NCI-H1048 (cell line): ENCODE data around the gene RPLP2.

ENCODE experiments used
- DNase-seq: peaks from one replicate; lab custom pipeline; 2025; lab: John Stamatoyannopoulos, UW

The RPLP2 gene

DNA sequence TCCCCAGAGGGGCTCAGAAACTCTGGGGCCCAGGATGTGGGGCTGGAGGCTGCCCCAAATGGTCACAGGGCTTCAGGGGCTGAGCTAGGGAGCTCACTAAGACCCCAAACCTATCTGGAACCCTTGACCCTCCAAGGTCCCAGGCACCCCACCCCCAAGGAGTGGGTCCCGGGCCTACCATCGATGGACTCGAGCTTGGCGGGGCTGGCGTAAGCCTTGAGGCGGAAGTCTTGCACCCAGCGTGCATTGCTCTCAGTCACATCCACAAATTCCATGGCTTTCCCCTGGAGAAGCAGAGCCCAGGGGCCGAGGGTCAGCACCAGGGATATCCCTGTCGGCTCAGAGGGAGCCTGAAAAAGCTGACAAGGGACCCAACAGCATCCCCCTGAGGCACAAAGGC lies 35.9 kb upstream of the RPLP2 start:
- DNase-seq = no peak

DNA sequence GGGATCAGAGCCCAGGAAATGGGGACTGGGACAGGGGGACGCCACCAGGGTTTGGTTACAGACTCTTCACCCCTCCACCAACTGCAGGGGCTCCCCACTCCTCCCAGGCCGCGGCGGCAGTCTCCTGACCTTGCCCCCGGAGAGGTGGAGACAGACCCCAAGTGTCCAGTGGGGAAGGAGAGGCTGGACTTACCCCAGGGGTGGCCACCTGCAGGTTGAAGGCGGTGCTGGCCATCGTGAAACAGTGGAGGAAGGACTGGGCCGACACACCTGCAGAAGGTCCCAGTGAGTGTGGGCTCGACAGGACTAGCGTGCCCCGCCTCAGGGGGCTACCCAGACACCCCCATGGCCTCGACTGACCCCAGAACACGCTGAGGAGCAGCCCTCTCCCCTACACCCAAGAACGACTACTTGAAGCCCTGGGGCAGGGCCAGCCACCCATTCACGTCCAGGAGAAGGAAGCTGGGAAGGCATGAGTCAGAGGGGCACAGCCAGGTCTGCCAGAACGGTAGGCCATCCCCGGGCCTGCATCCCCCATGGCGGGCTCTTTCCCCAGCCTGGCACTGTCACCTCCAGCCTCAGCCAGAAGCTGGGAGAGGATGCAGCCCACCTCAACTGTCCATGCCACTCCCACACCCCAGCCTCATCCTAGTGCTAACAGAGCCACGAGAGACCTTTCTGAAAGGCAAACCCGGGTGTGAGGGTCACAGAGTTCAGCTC lies 34.7 kb upstream of the RPLP2 start:
- no peak for DNase-seq

DNA sequence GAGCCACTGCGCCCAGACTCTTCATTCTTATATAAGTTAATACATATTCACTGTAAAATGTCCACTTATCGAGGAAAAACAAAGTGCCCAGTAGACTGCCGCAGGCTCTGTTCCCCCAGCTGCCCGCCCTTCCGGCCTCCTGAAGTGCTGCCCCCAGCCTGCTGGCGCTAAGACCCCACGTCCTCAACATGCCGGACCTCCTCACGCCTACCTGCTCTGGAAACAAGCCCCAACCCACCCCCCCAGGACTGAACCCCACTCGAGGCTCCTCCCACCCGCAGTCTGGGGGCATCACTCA lies 33.6 kb upstream of the RPLP2 start:
- DNase-seq = no peak

DNA sequence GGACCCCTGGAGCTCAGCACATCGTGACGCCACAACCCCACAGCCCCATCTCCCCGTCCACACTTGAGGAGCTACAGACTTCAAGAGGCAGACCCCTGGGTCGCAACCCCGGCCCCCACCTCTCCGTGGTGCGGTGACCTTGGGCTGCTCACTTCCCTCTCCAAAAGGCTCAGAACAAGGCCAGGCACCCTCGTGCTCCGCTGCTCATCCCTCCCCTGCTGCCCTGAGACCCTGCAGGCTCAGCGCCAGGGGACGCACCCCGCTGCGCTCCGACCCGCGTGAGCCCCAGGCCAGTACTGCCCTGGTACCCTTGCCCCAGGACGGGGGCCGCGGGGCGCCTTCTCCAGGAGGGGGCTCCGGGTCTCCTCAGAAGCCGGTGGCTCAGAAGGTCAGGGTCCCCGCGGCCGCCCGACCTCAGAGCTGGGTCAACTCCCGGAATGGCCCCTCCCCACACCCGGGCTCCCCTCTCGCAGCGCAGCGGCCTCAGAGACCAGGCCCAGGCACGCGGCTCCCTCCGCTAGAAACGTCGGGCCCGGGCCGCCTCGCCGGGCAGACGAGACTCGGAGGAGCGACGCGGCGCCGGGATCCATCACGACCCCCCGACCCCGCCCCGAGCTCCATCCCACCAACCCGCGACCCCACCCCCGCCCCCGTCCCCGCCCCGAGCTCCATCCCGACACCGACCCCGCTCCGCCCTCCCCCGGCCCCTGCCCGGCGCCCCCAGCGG lies 33.0 kb upstream of the RPLP2 start:
- no peak for DNase-seq

DNA sequence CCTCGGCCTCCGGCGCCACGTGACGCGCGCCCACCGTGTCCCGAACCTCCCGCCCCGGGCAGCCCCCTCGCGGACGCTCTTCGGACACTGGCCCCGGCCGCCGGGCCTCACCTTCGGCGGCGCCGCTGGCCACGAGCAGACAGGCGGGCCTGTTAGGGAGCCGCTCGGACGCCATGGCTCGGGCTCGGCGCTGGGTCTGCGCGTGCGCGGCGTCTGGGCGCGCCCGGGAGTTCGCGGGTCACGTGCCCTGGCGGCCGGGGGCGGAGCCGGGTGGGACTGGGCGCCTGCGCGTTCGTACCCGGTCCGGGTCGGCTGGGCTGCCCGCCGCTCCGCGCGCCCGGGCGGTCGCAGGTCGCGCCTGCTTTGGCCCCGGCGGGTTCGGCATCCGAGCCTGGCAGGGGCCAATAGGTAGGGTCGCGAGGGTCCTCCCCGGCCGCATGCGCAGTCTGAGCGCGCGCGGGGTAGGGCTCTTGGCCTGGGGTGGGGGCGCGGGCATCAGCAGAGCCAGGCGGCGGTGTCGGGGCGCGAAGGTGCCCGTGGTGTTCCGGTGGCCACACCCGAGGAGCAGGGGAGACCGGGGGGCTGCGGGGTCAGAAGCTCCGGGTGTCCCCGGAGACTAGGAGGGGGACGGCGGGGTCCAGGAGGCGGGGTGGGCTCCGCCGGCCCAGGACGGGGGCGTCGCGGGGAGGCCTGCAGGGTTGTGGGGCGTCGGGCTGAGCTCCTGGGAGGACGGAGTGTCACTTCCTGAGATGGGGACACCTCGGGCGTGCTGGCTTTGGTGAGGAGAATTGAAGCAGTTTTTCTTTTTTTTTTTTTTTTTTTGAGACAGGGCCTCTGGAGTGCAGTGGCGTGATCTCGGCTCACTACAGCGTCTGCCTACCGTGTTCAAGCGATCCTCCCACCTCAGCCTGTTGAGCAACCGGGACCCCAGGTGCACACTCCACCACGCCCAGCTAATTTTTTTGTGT lies 32.2 kb upstream of the RPLP2 start, which contains the start of gene GATD1:
Gene GATD1 (minus strand): TSS at position 200 of the 968 bp plus-strand sequence. CDS start 25 bp downstream, at position 175.
- peak; percentile 81 for DNase-seq

DNA sequence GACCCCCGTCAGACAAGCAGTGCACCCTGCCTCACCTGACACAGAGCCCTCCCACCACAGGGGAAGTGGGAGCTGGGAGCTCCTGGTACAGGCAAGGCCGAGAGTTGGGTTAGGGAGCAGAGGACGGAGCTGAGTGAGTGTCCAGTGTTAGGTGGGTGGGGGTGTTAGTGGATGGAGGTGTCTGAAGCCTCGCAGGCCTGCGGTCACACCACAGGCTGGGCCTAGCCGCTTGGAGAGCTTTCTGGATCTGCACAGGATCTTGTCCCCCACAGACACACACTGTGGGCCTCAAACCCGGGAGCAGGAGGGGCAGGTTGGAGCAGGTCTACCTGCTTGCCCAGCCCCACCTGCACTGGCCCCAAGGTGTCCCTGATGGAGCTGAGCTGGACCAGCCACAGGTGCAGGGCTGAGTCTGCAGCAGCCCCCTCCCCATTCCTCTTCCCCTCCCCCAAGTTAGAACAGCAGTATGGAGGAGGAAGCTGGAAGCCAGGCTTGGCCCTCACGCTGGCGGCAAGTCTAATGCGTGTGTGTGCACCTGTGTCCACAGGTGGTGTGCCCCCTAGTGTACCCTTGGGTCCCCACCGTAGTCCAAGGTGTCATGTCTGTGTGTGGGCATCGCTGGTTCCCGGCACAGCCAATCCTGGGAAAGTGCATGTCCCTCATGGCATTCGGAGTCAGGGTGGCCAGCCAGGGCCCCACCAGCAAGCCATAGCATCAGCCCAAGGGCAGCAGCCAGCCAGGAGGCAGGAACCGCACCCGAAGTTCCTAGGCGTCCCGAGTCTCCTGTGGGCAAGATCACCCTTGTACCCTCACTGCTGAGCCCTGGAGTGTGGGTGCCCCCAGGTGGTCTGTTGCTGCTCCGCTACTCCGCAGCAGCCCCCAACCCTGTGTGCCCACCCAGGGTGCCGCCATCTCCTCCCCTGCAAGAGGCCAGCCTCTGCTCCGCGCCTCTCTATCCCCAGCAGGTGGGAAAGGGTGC lies 30.5 kb upstream of the RPLP2 start:
- no peak for DNase-seq

DNA sequence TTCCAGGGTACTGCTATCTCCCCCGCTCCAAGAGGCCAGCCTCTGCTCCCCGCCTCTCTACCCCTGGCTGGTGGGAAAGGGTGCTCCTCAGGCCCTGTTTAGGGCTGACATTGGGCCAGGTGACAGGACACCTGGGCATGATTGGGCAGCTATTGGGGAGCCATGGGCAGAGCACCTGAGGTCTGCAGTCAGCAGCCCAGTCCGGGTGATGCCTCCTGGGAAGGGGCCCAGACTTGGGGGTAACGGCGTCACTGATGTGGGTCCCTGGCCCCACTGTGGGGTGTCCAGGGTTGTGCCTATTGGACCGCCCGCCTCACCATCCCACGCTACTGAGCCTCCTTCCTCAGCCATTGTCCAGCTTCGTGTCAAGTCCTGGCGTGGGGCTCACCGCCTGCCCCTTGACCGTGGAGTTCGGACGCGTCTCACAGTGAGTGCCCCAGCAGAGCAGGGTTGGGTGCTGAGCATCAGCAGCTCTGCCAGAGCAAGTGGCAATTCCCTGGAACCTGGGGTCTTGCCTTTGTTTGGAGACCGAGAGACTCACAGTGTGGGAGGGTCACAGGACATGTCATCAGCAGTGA lies 29.7 kb upstream of the RPLP2 start:
- DNase-seq = no peak

DNA sequence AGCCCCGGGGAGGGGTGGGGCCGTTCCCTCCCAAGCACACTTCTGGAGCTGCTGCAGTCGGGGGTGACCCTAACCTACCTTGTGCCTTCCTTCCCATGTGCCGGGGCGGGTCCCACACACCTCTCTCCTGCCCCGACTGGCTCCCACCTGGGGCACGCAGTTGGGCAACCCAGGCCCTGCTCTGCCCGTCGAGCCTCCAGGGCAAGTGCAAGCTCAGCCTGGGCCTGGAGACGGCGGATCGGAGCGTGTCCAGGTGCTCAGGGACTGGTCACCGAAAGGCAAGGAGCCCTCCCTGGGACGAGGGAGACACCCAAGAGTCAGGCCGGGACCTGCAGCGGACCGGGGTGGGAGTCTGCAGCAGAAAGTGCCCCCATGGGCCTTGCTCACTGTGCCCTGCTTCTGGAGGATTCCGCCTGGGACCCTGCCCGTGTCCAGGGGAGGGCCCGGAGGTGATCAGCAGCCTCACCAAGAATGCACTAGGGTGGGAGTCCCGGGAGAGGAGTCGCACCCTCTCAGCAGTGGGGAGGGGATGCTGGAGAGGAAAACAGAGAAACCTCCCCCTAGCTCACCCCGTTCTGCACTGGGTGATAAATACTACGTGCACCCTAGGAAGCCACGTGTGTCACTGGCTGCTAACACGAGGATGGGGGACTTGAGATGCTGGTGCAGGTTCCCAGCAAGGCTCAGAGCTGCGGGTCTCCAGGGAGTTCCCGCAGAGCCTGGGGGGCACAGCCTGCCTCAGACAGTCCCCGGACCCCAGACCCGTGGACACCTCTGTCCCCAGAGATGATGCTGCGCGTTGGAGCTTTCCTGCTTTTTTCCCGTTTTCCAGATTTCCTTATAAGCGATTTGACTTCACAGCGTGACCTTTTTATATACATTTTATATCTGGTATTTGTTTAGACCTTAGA lies 27.2 kb upstream of the RPLP2 start:
- no peak for DNase-seq

DNA sequence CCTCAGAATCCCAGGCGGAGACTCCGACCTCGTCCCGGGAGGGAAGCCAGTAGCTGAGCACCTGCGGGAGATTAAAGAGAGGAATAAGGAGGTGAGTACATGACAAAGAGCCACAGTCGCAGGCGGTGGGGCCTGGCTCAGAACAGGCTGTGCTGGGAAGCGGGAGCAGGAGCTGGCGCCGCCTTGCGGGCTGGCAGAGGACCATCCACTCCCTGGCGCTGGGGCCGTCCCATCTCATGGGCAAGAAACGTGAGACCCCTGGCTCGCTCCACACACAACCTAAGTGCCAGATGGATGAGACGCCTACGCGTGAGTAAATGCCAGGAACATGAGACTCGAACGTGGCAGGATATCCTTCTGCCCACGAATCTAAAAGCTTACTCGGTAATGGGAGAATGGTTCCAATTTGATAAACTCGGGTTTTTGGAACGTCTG lies 26.2 kb upstream of the RPLP2 start:
- DNase-seq = peak; percentile 60

DNA sequence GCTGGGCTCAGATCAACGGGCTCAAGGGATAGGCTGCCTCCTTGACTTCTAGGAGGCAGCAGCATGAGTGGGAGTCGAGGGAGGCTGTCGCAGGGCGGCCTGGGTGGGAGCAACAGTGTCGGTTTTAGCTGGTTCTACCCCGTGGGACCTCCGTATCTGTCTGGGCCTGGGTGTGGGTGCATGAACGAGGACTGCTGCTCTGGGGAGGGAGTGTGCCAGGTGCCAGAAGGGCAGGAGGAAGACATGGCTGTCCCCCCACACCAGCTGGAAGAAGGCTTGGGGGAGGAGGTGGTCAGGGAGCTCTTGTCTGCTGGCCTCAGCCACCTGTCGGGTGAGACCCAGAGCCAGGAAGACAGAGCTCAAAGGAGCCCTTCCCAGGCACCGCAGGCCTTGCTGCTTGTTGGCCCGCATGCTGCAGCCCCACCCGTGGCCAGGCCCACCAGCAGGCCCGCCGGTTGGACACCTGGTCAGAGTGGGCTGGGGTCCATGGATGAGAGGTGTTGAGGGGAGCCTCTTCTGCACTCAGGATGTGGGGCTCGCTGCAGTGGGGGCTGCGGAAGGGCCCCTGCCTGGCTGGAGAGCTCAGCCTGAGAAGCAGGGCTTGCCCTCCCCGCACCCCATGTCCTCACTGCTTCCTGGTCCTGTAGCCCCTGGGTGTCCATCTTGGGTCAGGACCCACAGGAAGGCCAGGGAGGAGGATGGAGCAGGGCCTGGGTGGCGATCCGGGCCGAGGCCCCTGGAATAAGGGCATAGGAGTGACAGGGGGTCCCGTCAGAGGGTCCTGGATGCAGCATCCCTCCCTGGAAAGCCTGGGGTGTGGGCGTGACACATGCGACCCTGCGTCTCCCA lies 23.3 kb upstream of the RPLP2 start:
- DNase-seq = no peak

DNA sequence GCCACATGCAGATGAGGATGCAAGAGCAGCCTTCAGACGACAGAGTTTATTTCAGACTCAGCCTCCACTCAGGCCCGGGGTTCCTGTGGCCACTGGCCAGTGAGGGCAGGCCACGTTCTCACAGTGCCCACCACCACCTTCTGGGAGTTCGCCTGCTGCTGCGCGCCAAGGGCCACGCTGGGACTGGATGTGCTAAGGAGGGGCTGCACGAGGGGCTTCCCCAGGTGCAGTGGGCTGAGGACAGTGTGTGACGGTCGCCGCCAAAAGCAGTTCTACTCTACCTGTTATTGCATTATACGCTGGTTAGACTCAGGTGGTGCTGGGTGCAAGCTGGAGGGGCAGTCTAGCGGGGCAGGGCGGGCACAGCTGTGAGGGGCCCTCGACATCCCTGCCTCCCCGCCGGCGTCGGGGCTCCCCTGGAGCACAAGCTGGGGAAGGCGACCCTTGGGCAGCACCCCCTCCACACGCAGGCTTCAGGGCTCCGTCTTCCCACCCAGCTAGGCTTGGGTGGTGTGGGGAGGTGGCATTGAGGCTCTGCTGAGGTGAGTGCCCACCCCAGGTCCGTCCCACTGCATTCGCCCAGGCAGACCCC lies 22.6 kb upstream of the RPLP2 start:
- no peak for DNase-seq

DNA sequence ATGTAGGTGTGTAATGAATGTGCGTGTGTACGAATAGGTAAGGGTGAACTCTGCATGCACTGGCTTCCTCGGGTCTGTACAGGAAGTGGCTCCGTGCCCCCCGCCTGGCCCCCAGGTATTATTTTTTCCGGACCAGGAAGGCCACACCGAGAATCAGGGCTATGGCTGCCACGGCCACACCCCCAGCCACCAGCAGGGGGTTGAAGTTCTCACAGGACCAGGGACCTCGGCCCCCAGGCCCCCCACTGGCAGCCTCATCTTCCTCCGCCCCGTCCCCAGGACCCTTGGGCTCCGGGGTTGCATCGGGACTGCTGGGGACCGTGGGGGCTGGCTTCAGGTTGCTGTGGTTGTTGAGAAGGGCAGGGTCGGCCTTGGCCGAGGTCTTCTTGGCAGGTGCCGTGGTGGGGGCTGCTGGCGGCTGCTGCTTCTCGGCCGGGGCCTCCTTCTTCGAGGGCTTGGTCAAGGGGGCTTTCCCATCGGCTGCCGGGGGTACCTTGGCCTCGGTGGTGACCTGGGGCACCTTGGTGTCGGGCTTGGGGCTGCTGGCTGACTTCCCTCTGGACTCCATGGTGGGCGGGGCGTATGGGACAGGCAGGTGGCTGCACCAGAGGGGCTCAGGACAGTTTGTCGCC lies 21.6 kb upstream of the RPLP2 start:
- DNase-seq = no peak

DNA sequence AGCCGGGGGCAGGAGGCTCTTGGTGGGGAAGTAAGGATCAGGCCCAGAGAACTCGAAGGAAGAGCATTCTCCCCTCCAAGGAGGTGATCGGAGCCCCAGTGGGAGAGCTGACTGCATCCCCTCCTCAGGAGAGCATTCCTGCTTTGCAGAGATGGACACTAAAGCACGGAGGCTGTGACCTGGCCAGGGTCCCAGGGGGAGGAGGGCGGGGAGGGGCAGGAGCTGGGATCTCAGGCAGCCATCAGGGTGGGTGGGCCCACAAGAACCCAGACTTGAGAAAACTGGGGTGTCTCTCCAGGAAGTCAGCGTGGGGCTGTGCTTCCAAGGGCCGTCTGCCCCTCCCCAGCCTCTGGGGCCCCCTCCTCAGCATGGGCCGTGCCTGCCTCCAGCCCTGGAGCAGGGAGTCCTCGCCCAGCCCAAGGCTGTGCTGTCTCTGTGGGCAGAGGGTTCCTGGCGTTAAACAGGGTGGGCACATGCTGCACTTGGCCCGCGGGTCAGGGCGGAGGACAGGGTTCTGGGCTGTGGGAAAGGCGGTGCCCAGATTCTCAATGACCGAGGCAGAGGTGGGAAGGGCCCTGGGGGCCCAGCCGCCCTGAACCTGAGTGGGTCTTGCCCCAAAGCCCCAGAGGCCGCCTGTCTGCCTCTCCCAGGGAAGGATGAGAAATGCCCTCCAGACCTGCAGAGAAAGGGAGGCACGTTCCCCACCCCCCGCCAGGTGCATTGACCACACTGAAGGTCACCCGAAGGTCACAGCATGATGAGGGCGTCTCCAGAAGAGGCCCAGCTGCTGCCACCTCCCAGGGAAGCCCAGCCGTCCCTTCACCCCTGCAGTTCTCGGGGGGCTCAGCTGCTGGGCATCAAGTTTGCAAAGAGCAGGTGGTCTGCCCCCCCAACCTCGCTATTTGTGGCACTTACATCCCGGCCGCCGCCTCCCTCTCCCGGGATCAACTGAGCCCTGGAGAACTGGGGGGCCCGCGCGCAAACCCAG lies 20.5 kb upstream of the RPLP2 start:
- no peak for DNase-seq

DNA sequence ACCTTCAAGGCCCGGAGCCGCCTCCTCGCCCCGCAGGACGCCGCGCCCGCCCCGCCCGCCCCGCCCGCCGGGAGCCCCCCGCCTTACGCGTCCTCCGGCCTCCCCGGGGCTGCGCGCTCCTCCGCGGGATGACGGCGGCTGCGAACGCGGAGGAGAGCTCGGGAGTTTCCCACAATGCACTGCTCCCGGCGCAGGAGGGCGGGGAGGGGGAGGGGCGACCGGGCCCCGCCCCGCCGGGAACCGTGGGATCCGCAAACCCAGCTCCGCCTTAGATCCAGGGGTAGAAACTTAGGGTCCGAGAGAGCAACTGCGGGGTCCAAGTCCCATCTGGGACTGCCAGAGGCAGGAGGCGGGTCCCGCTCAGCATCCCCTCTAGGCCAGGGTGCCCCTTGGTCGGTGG lies 19.8 kb upstream of the RPLP2 start, which contains the start of gene CEND1:
Gene CEND1 (minus strand): TSS at position 148 of the 400 bp plus-strand sequence. CDS start 1,514 bp downstream, outside the sequence.
- no peak for DNase-seq

DNA sequence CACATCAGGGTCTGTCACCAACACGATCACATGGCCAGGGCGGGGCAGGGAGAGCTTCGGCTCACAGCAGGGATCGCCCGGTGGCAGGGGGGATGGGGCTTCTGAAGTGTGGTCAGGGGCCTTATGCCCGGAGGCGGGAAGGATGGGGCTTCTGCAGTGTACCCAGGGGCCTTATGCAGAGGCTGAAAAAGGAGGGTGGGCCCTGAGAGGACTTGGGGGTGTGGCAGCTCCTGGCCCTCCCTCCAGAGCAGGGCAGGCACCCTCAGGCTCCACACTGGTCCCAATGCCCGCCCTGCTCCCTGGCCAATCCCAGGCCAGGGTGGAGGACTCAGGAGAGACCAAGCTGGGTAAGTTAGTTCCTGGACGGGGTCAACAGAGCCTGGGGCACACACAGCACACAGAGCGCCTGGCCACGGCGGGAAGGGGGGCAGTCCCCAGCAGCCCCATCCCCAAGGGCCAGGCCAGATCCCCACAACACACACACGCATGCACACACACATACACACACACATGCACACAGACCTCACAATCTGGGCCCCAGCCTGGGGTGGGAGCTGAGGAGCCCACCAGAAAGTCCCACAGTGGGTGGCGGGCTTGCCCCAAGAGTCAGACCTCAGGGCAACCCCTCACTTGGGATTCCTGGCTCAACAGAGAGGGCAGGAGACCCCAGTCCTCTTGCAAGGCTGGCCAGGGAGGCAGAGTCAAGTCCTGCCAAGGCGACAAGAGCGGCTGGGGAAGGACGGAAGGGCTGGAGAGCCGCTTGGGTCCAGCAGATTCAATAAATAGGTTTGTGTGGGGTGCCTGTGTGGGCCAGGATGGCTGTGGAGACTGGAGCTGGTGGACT lies 18.8 kb upstream of the RPLP2 start:
- no peak for DNase-seq
